Keratinocyte (primary cell): ENCODE results near the gene PTPA. TPM values are rescaled to one million over a fixed set of nuclear protein-coding genes. Genes with fewer than 3 reads are reported as not detected.

Experiments
- DNase-seq: peaks from one replicate; pipeline ENCODE4 v3.0.0-alpha.2; 2011; ENCODE audit warnings: low read depth, missing footprints, low spot score
- FAIRE-seq: peaks from 2 replicates; lab custom pipeline; 2011; peaks lifted over from hg19 to GRCh38; lab: Jason Lieb, UNC
- H2AFZ ChIP-seq: 2 replicates; pipeline ENCODE4 v1.6.0; 2012; ENCODE audit warnings: low read length, control low read depth, inconsistent platforms; ENCODE audit not compliant: control insufficient read depth
- H3K27ac ChIP-seq: 2 replicates; pipeline ENCODE4 v1.5.1; 2011; ENCODE audit warnings: low read length; ENCODE audit not compliant: control insufficient read depth, insufficient read depth
- H3K27me3 ChIP-seq: 3 replicates; pipeline ENCODE4 v1.6.0; 2011; ENCODE audit warnings: low read length; ENCODE audit not compliant: control insufficient read depth, insufficient read depth; ENCODE audit errors: extremely low read depth
- H3K36me3 ChIP-seq, 2 experiments: 2 replicates in 1 of 2; 3 replicates in 1 of 2; pipeline ENCODE4 v1.5.1; 2011; ENCODE audit warnings: low read length in 2 of 2, mild to moderate bottlenecking in 1 of 2; ENCODE audit not compliant: control insufficient read depth in 2 of 2, insufficient read depth in 2 of 2; ENCODE audit errors: extremely low read depth in 1 of 2
- H3K4me1 ChIP-seq: 3 replicates; pipeline ENCODE4 v1.5.1; 2011; ENCODE audit warnings: low read length; ENCODE audit not compliant: control insufficient read depth, insufficient read depth; ENCODE audit errors: extremely low read depth
- H3K4me2 ChIP-seq: 3 replicates; pipeline ENCODE4 v1.6.0; 2011; ENCODE audit warnings: low read depth, low read length; ENCODE audit not compliant: control insufficient read depth, insufficient read depth; ENCODE audit errors: extremely low read depth
- H3K4me3 ChIP-seq, 3 experiments: fragments of 200-600 bp in 1 of 3; sonication (generic) in 1 of 3; 2 replicates in 2 of 3; 3 replicates in 1 of 3; pipeline ENCODE4 v1.5.1; 2011 to 2016; ENCODE audit warnings: low read length in 3 of 3, mild to moderate bottlenecking in 3 of 3, control low read depth in 2 of 3, inconsistent platforms in 1 of 3, low read depth in 1 of 3, mixed read lengths in 1 of 3, mixed run types in 1 of 3, moderate library complexity in 1 of 3; ENCODE audit not compliant: control insufficient read depth in 2 of 3, insufficient read depth in 2 of 3; ENCODE audit errors: extremely low read depth in 1 of 3
- H3K79me2 ChIP-seq: 2 replicates; pipeline ENCODE4 v1.6.0; 2012; ENCODE audit warnings: low read length; ENCODE audit not compliant: control insufficient read depth, insufficient read depth
- H3K9ac ChIP-seq: 3 replicates; pipeline ENCODE4 v1.6.0; 2011; ENCODE audit warnings: low read length; ENCODE audit not compliant: control insufficient read depth, insufficient read depth; ENCODE audit errors: extremely low read depth
- H3K9me1 ChIP-seq: 3 replicates; pipeline ENCODE4 v1.6.0; 2011; ENCODE audit warnings: low read length; ENCODE audit not compliant: control insufficient read depth, insufficient read depth; ENCODE audit errors: extremely low read depth
- H3K9me3 ChIP-seq: 2 replicates; pipeline ENCODE4 v1.5.1; 2012; ENCODE audit warnings: low read depth, low read length; ENCODE audit not compliant: control insufficient read depth
- H4K20me1 ChIP-seq: 3 replicates; pipeline ENCODE4 v1.6.0; 2011; ENCODE audit warnings: low read length; ENCODE audit not compliant: control insufficient read depth, insufficient read depth; ENCODE audit errors: extremely low read depth
- CTCF ChIP-seq, 3 experiments: IDR thresholded peaks in 1 of 3; conservative IDR thresholded peaks in 1 of 3; optimal IDR thresholded peaks in 1 of 3; 2 replicates in 2 of 3; 3 replicates in 1 of 3; pipeline versions ENCODE3 to v1.5.1; 2011; ENCODE audit warnings: low read length in 3 of 3, mild to moderate bottlenecking in 3 of 3, moderate library complexity in 2 of 3, control low read depth in 1 of 3, inconsistent platforms in 1 of 3; ENCODE audit not compliant: insufficient read depth in 2 of 3; ENCODE audit errors: extremely low read depth in 1 of 3
- EZH2 ChIP-seq: IDR thresholded peaks from one replicate; pipeline ENCODE4 v1.6.1; 2012; ENCODE audit warnings: inconsistent platforms, mild to moderate bottlenecking, low read length, moderate library complexity
- dilution Hi-C: fragments of 300-500 bp; cut with MboI; formaldehyde crosslinking; loops from one replicate; pipeline ENCODE4 v1.7.0; 2020; ENCODE audit warnings: low sequenced_read_pairs; ENCODE audit not compliant: extremely low pct_ligation_motif_present
- polyA plus RNA-seq, 5 experiments: library from polyadenylated mRNA; depleted of rRNA in 3 of 5; stranded (reverse) in 3 of 5; stranded (forward) in 1 of 5; unstranded in 1 of 5; fragments of >200 nt; gene quantifications; 1 replicate in 1 of 5; 2 replicates in 3 of 5; 3 replicates in 1 of 5; pipeline versions ENCODE4 v1.2.1 to v1.2.3, GENCODE V29; 2011 to 2012; ENCODE audit warnings: missing spikeins in 2 of 5, low read depth in 1 of 5, low replicate concordance in 1 of 5

PTPA gene
- polyA plus RNA-seq, 1 donor (not counting 4 experiments of a cell fraction or from before 2014, with no cell fraction given) = 98.0 TPM

- Histone ChIP-seq H3K4me2 (peak overlapping the region; percentile 84), H3K27ac (peak overlapping the region; percentile 99), H3K4me3 (peak overlapping the region; percentile 19 to 62 (median 58)), H4K20me1 (no peaks in the 10 kb centered on the region), H3K79me2 (peaks cover 6% of the 10 kb centered on the region), H3K4me1 (peaks cover 48% of the 10 kb centered on the region), H3K27me3 (no peaks in the 10 kb centered on the region), H3K36me3 (peaks cover 17 to 27% of the 10 kb centered on the region in 2 experiments), H3K9me1 (peaks cover 2% of the 10 kb centered on the region), H2AFZ (no peak overlapping the region), H3K9me3 (no peaks in the 10 kb centered on the region), H3K9ac (peak overlapping the region; percentile 97)
- DNase-seq = no peak
- no peak for FAIRE-seq
- TF ChIP-seq EZH2 (no peak), CTCF (optimal IDR thresholded peaks at IDR 0.05 in 1 of 3, IDR thresholded peaks at IDR 0.05 in 1 of 3, conservative IDR thresholded peaks at IDR 0.05 in 1 of 3; ENCODE audit: extremely low read depth in 1 of 3, insufficient read depth in 2 of 3, low read length in 3 of 3) (no peak)
- dilution Hi-C loops = no loop called here
Observed at GRCh38 chr9:129140397-129141065, 29.3 kb downstream of the PTPA start.

- DNase-seq (no peak), FAIRE-seq (peak; percentile 39)
- H4K20me1 ChIP-seq = no peaks in the 10 kb centered on the region
- H3K9me3 ChIP-seq = no peaks in the 10 kb centered on the region
- peak overlapping the region; percentile 99 for H3K27ac ChIP-seq
- peak overlapping the region; percentile 97 for H3K9ac ChIP-seq
- dilution Hi-C loops = no loop called here
- peaks cover 6% of the 10 kb centered on the region for H3K79me2 ChIP-seq
- H3K9me1 ChIP-seq = peaks cover 2% of the 10 kb centered on the region
- TF ChIP-seq EZH2 = no peak
- no peak for TF ChIP-seq CTCF (optimal IDR thresholded peaks at IDR 0.05 in 1 of 3, IDR thresholded peaks at IDR 0.05 in 1 of 3, conservative IDR thresholded peaks at IDR 0.05 in 1 of 3; ENCODE audit: extremely low read depth in 1 of 3, insufficient read depth in 2 of 3, low read length in 3 of 3)
- peaks cover 48% of the 10 kb centered on the region for H3K4me1 ChIP-seq
- no peak overlapping the region for H2AFZ ChIP-seq
- H3K27me3 ChIP-seq = no peaks in the 10 kb centered on the region
- H3K36me3 ChIP-seq = peaks cover 16 to 31% of the 10 kb centered on the region in 2 experiments
- H3K4me3 ChIP-seq = peak overlapping the region in 2 of 3 experiments; percentile 3 to 24
- H3K4me2 ChIP-seq = peak overlapping the region; percentile 70
Observed at GRCh38 chr9:129141066-129142041, 30.1 kb downstream of the PTPA start.
